ENCODE data around the gene CREBBP.

DNA sequence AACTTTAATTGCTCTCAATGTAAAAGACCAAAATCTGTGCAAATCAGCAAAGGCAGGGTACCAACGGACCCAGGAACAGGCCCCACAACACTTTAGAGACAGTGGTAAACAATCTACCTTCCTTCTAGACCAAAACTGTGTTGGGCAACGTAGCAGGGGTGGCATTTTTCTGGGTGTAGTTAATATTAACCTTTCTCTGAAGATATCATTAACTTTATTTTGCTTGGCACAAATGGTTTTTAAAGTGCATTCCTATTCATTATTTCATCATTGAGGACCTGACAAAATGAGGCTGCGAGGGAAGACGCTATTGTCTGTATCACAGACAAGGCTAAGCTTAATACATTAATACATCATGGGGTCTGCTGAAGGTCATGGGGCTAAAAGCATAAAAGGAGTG lies 125.3 kb downstream of the CREBBP start:
- TF ChIP-seq, protein P1, sequence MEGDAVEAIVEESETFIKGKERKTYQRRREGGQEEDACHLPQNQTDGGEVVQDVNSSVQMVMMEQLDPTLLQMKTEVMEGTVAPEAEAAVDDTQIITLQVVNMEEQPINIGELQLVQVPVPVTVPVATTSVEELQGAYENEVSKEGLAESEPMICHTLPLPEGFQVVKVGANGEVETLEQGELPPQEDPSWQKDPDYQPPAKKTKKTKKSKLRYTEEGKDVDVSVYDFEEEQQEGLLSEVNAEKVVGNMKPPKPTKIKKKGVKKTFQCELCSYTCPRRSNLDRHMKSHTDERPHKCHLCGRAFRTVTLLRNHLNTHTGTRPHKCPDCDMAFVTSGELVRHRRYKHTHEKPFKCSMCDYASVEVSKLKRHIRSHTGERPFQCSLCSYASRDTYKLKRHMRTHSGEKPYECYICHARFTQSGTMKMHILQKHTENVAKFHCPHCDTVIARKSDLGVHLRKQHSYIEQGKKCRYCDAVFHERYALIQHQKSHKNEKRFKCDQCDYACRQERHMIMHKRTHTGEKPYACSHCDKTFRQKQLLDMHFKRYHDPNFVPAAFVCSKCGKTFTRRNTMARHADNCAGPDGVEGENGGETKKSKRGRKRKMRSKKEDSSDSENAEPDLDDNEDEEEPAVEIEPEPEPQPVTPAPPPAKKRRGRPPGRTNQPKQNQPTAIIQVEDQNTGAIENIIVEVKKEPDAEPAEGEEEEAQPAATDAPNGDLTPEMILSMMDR (IDR thresholded peaks at IDR 0.05): no peak
- TF ChIP-seq EP300 (IDR thresholded peaks at IDR 0.05) (no peak), POLR2A (IDR thresholded peaks at IDR 0.05) (no peak)
